Right lobe of liver (tissue), 6 donors: ENCODE results near the gene HPRT1. TPM values are rescaled to one million over a fixed set of nuclear protein-coding genes. Genes with fewer than 3 reads are reported as not detected.
A peak's percentile ranks its signal among the peaks of the same experiment; 100 is the strongest.

Experiments
- ATAC-seq, 4 donors: fragments of 200-7000 bp; cut with Tn5 transposase; one replicate each; pipeline ENCODE4 v1.9.1; 2020; ENCODE audit warnings: mild to moderate bottlenecking in 4 of 4, moderate library complexity in 4 of 4
- DNase-seq, 3 donors: peaks; one replicate each; pipeline ENCODE4 v3.0.0-alpha.2; 2020
- H3K27ac ChIP-seq, 3 donors: fragments of 200-600 bp; one replicate each; pipeline ENCODE4 v1.8.0; 2022
- H3K27me3 ChIP-seq, 2 donors: fragments of 200-600 bp; one replicate each; pipeline ENCODE4 v1.8.0; 2022
- H3K36me3 ChIP-seq, 4 donors: fragments of 200-600 bp; sonication (generic) in 1 of 4; one replicate each; pipeline versions ENCODE4 v1.5.1 to v1.8.0; 2017 to 2022; ENCODE audit warnings: control low read depth in 1 of 4
- H3K4me1 ChIP-seq, 4 donors: fragments of 200-600 bp; sonication (generic) in 1 of 4; one replicate each; pipeline versions ENCODE4 v1.5.1 to v1.8.0; 2017 to 2022; ENCODE audit warnings: control low read depth in 1 of 4
- H3K4me3 ChIP-seq, 3 donors: fragments of 200-600 bp; one replicate each; pipeline ENCODE4 v1.8.0; 2022
- H3K9me3 ChIP-seq, 4 donors: fragments of 200-600 bp; sonication (generic) in 1 of 4; one replicate each; pipeline versions ENCODE4 v1.5.1 to v1.8.0; 2017 to 2022; ENCODE audit warnings: control low read depth in 1 of 4
- CTCF ChIP-seq, 4 donors: fragments of 200-600 bp in 3 of 4; fragments of 450-650 bp in 1 of 4; IDR thresholded peaks; one replicate each; pipeline versions ENCODE4 v1.5.1 to v1.8.0; 2016 to 2022; ENCODE audit warnings: antibody characterized with exemption in 4 of 4, mild to moderate bottlenecking in 2 of 4
- POLR2A ChIP-seq: fragments of 450-650 bp; IDR thresholded peaks from one replicate; pipeline ENCODE4 v1.6.1; 2017; ENCODE audit warnings: antibody characterized with exemption, mild to moderate bottlenecking
- WGBS: methylation state at CpG from one replicate; pipeline ENCODE4 v1.1.6; 2018; ENCODE audit warnings: low coverage, low lambda C conversion rate; ENCODE audit not compliant: insufficient coverage; ENCODE audit errors: missing lambda C conversion rate; 5-methylcytosine and 5-hydroxymethylcytosine counted together
- intact Hi-C, 2 donors: fragments of 100-400 bp; cut with DNase I; formaldehyde crosslinking; loops; one replicate each; pipeline versions ENCODE4 v1.11.2 to v1.14.1; 2022
- long read RNA-seq: library from polyadenylated mRNA; unstranded; transcript quantifications from one replicate; pipeline ENCODE4 v2.0.0, GENCODE V29; 2019
- total RNA-seq, 6 experiments: library from RNA; depleted of rRNA in 2 of 6; stranded (reverse); fragments of >200 nt in 2 of 6; fragmentation: NEBNext Ultra II Directional in 3 of 6; extraction: Animal tissue kit (Norgen Biotek cat#: 25700) in 3 of 6; gene quantifications; one replicate each; pipeline versions ENCODE4 v1.1.0 to v1.2.4, GENCODE V29; 2016 to 2023
- donor health status: DM: no; HTN: yes; CAD: no.
- donor health status: DM: no; HTN: no; CAD: no.
- donor health status: DM: no; HTN: no; CAD: no.
- donor health status: DM: no; HTN: yes; CAD: no.
- donor health status: DM: no; HTN: yes; CAD: no.

The HPRT1 gene
- total RNA-seq: 10 to 100 TPM in 3 of 6 experiments, 1 to 10 TPM in 3; 5.0 to 11.1 (median 9.0) TPM
- long read RNA-seq, partial matches to known transcripts: 0 of 1 reads
- long read RNA-seq, other reads (novel, unspliced or antisense): 0 of 1 reads

- Histone ChIP-seq H3K4me3 (peak within 1 kb of the TSS; percentile 49 to 68 (median 61)), H3K9me3 (no peaks in the 10 kb centered on the region), H3K36me3 (no peaks in the 10 kb centered on the region), H3K4me1 (peaks cover 0 to 10% (median 2%) of the 10 kb centered on the region in 4 donors), H3K27me3 (no peaks in the 10 kb centered on the region), H3K27ac (peak within 1 kb of the TSS; percentile 50 to 63 (median 56))
- no peak for TF ChIP-seq CTCF (IDR thresholded peaks at IDR 0.05)
- peak; percentile 56 for TF ChIP-seq POLR2A
- ATAC-seq (peak; percentile 98 to 99 (median 99)), DNase-seq (peak; percentile 86 to 91 (median 89))
- WGBS: 30% methylated on average over 37 of the region's 85 CpGs
- intact Hi-C loops: no loop called here
Measured at GRCh38 chrX:134460005-134460861, at the start of gene HPRT1. HPRT1 (plus strand) TSS chrX:134460165; CDS start chrX:134460312, 147 bp downstream.

GRCh38 chrX:134416087-134416486, 43.9 kb upstream of the HPRT1 start:
- intact Hi-C loops: no loop called here
- WGBS: 59% methylated on average over 5 of the region's 5 CpGs
- Histone ChIP-seq H3K36me3 (peaks cover 0 to 5% (median 0%) of the 10 kb centered on the region in 4 donors), H3K9me3 (no peaks in the 10 kb centered on the region), H3K4me1 (peaks cover 0 to 7% (median 2%) of the 10 kb centered on the region in 4 donors), H3K27me3 (no peaks in the 10 kb centered on the region), H3K4me3 (no peak overlapping the region), H3K27ac (peak overlapping the region in 1 of 3 donors; percentile 31)
- TF ChIP-seq CTCF (IDR thresholded peaks at IDR 0.05) (no peak), POLR2A (no peak)
- ATAC-seq (peak; percentile 58 to 78 (median 69)), DNase-seq (peak in 1 of 3 donors; percentile 37)

- H3K27ac ChIP-seq: no peak overlapping the region
- no peak for DNase-seq
- no peak for ATAC-seq
- peaks cover 0 to 7% (median 2%) of the 10 kb centered on the region in 4 donors for H3K4me1 ChIP-seq
- intact Hi-C loops: no loop called here
- no peak overlapping the region for H3K4me3 ChIP-seq
- H3K9me3 ChIP-seq: no peaks in the 10 kb centered on the region
- H3K36me3 ChIP-seq: peaks cover 0 to 5% (median 0%) of the 10 kb centered on the region in 4 donors
- TF ChIP-seq CTCF (IDR thresholded peaks at IDR 0.05) (no peak), POLR2A (no peak)
- 67% methylated on average over 8 of the region's 8 CpGs for WGBS
- H3K27me3 ChIP-seq: no peaks in the 10 kb centered on the region
Measured at GRCh38 chrX:134418317-134419113, 41.5 kb upstream of the HPRT1 start.

- no peak for TF ChIP-seq POLR2A
- TF ChIP-seq CTCF (IDR thresholded peaks at IDR 0.05): no peak
- ATAC-seq (no peak), DNase-seq (no peak)
- no peak overlapping the region for H3K27ac ChIP-seq
- H3K4me1 ChIP-seq: peaks cover 0 to 7% (median 2%) of the 10 kb centered on the region in 4 donors
- H3K27me3 ChIP-seq: no peaks in the 10 kb centered on the region
- WGBS: 66% methylated on average over 5 of the region's 6 CpGs
- intact Hi-C loops: no loop called here
- no peak overlapping the region for H3K4me3 ChIP-seq
- H3K36me3 ChIP-seq: peaks cover 0 to 5% (median 0%) of the 10 kb centered on the region in 4 donors
- H3K9me3 ChIP-seq: no peaks in the 10 kb centered on the region
Measured at GRCh38 chrX:134419784-134420183, 40.2 kb upstream of the HPRT1 start.
